Endothelial cell of umbilical vein (primary cell): ENCODE measurements around the gene UTRN. TPM values are rescaled to one million over a fixed set of nuclear protein-coding genes. Genes with fewer than 3 reads are reported as not detected.
A peak's percentile ranks its signal among the peaks of the same experiment; 100 is the strongest.

Experiments
- BruUV-seq: library from RNA; stranded (reverse); fragments of 400-500 nt; replicated peaks from 2 replicates; lab custom pipeline; 2021; lab: Mats Ljungman, UMichigan
- CTCF ChIA-PET: fragments of 300-600, 350-600 bp; sonication (Branson Sonifier 250); formaldehyde crosslinking; loops from one replicate; lab custom pipeline; 2021; ENCODE audit warnings: antibody characterized with exemption, inconsistent platforms; lab: Charles Lee
- POLR2A ChIA-PET: fragments of 300-600, 350-600 bp; sonication (Branson Sonifier 250); formaldehyde crosslinking; loops from one replicate; lab custom pipeline; 2021; ENCODE audit warnings: antibody characterized with exemption, inconsistent platforms; lab: Charles Lee
- DNase-seq: peaks from one replicate; pipeline ENCODE4 v3.0.0-alpha.2; 2011; ENCODE audit warnings: low read depth, low spot score
- FAIRE-seq: peaks from 2 replicates; lab custom pipeline; 2011; peaks lifted over from hg19 to GRCh38; lab: Jason Lieb, UNC
- H2AFZ ChIP-seq: 2 replicates; pipeline ENCODE4 v1.6.0; 2012; ENCODE audit warnings: low read depth, low read length, control low read depth, inconsistent platforms
- H3K27ac ChIP-seq: 2 replicates; pipeline ENCODE4 v1.5.1; 2011; ENCODE audit warnings: low read depth, mild to moderate bottlenecking, control low read depth, low read length, moderate library complexity; ENCODE audit not compliant: insufficient read depth
- H3K27me3 ChIP-seq, 2 experiments: 2 replicates each; pipeline versions ENCODE4 v1.6.0 to v1.6.1; 2011; ENCODE audit warnings: low read length in 2 of 2, mixed read lengths in 1 of 2; ENCODE audit not compliant: control insufficient read depth in 2 of 2, insufficient read depth in 2 of 2
- H3K36me3 ChIP-seq, 2 experiments: 2 replicates in 1 of 2; 3 replicates in 1 of 2; pipeline ENCODE4 v1.5.1; 2011; ENCODE audit warnings: low read length in 2 of 2, mild to moderate bottlenecking in 1 of 2, moderate library complexity in 1 of 2; ENCODE audit not compliant: control insufficient read depth in 2 of 2, insufficient read depth in 2 of 2; ENCODE audit errors: extremely low read depth in 1 of 2
- H3K4me1 ChIP-seq: 3 replicates; pipeline ENCODE4 v1.5.1; 2011; ENCODE audit warnings: mild to moderate bottlenecking, low read length; ENCODE audit not compliant: control insufficient read depth, insufficient read depth; ENCODE audit errors: extremely low read depth
- H3K4me2 ChIP-seq: 2 replicates; pipeline ENCODE4 v1.6.1; 2011; ENCODE audit warnings: low read length, control low read depth, mixed read lengths; ENCODE audit not compliant: insufficient read depth
- H3K4me3 ChIP-seq, 3 experiments: fragments of 200-600 bp in 1 of 3; sonication (generic), shearing (Covaris generic) in 1 of 3; replicated peaks in 1 of 3; 2 replicates each; pipeline ENCODE4 v1.5.1; 2011 to 2016; ENCODE audit warnings: control low read depth in 3 of 3, low read length in 3 of 3, mild to moderate bottlenecking in 2 of 3, inconsistent platforms in 1 of 3, low read depth in 1 of 3, moderate library complexity in 1 of 3; ENCODE audit not compliant: insufficient read depth in 1 of 3
- H3K79me2 ChIP-seq: 2 replicates; pipeline ENCODE4 v1.6.0; 2012; ENCODE audit warnings: low read length, inconsistent platforms; ENCODE audit not compliant: control insufficient read depth, insufficient read depth
- H3K9ac ChIP-seq: replicated peaks from 2 replicates; pipeline ENCODE3; 2011; ENCODE audit warnings: low read length, control low read depth; ENCODE audit not compliant: insufficient read depth; ENCODE audit errors: extremely low read depth
- H3K9me1 ChIP-seq: replicated peaks from 3 replicates; pipeline ENCODE4 v1.6.0; 2011; ENCODE audit warnings: mild to moderate bottlenecking, low read length; ENCODE audit not compliant: control insufficient read depth, insufficient read depth; ENCODE audit errors: extremely low read depth
- H3K9me3 ChIP-seq: replicated peaks from 2 replicates; pipeline ENCODE4 v1.5.1; 2012; ENCODE audit warnings: low read length, inconsistent platforms; ENCODE audit not compliant: control insufficient read depth, insufficient read depth
- H4K20me1 ChIP-seq: replicated peaks from 2 replicates; pipeline ENCODE3; 2011; ENCODE audit warnings: mild to moderate bottlenecking, low read length; ENCODE audit not compliant: control insufficient read depth, insufficient read depth; ENCODE audit errors: extremely low read depth
- CTCF ChIP-seq, 2 donors: IDR thresholded peaks; 1 replicate in 1 of 2; 2 replicates in 1 of 2; pipeline ENCODE4 v1.5.1; 2011; ENCODE audit warnings: low read length in 2 of 2, mild to moderate bottlenecking in 2 of 2, moderate library complexity in 2 of 2, control low read depth in 1 of 2, inconsistent platforms in 1 of 2, low read depth in 1 of 2; ENCODE audit not compliant: insufficient read depth in 1 of 2; ENCODE audit errors: extremely low read depth in 1 of 2
- EZH2 ChIP-seq: IDR thresholded peaks from 2 replicates; pipeline ENCODE4 v1.6.1; 2012; ENCODE audit warnings: borderline replicate concordance, low read depth, mild to moderate bottlenecking, moderate library complexity, low read length, inconsistent platforms; ENCODE audit not compliant: severe bottlenecking
- FOS ChIP-seq: IDR thresholded peaks from 2 replicates; pipeline ENCODE4 v1.6.1; 2011; ENCODE audit warnings: mild to moderate bottlenecking, low read length, moderate library complexity, borderline replicate concordance; ENCODE audit not compliant: insufficient read depth
- GATA2 ChIP-seq: IDR thresholded peaks from 2 replicates; pipeline ENCODE4 v1.7.0; 2011; ENCODE audit warnings: low read depth, mild to moderate bottlenecking, moderate library complexity, mixed read lengths, low read length; ENCODE audit not compliant: insufficient read length, insufficient read depth
- JUN ChIP-seq: IDR thresholded peaks from 2 replicates; pipeline ENCODE4 v1.6.1; 2011; ENCODE audit warnings: borderline replicate concordance, low read depth; ENCODE audit not compliant: insufficient read length, insufficient read depth
- MAX ChIP-seq: IDR thresholded peaks from 2 replicates; pipeline ENCODE4 v1.6.1; 2011; ENCODE audit not compliant: insufficient read depth, insufficient read length
- MYC ChIP-seq: IDR thresholded peaks from one replicate; pipeline ENCODE4 v1.6.1; 2011; ENCODE audit warnings: mild to moderate bottlenecking, low read depth, low read length
- POLR2A ChIP-seq: IDR thresholded peaks from 2 replicates; pipeline ENCODE4 v1.6.1; 2012; ENCODE audit warnings: low read depth, mild to moderate bottlenecking, control low read depth, low read length
- POLR2AphosphoS5 ChIP-seq: IDR thresholded peaks from 2 replicates; pipeline ENCODE4 v1.6.1; 2012; ENCODE audit warnings: low read depth, mild to moderate bottlenecking, control low read depth, low read length, moderate library complexity; ENCODE audit not compliant: insufficient read depth
- dilution Hi-C: fragments of 300-500 bp; cut with MboI; formaldehyde crosslinking; loops from one replicate; pipeline ENCODE4 v1.15.0; 2019; ENCODE audit warnings: low sequenced_read_pairs; ENCODE audit not compliant: extremely low pct_ligation_motif_present
- intact Hi-C: fragments of 100-400 bp; cut with micrococcal nuclease; formaldehyde crosslinking; loops from one replicate; pipeline ENCODE4 v1.10.0; 2022
- polyA plus RNA-seq, 4 experiments: library from polyadenylated mRNA; depleted of rRNA in 3 of 4; stranded (reverse) in 3 of 4; unstranded in 1 of 4; fragments of >200 nt; gene quantifications; 2 replicates each; pipeline versions ENCODE4 v1.2.1 to v1.2.3, GENCODE V29; 2011 to 2012; ENCODE audit warnings: missing spikeins in 1 of 4
- total RNA-seq: library from RNA; stranded (reverse); gene quantifications from 2 replicates; pipeline ENCODE4 v1.2.3, GENCODE V29; 2021

Gene UTRN
- total and polyA plus RNA-seq, 2 donors (not counting 3 experiments of a cell fraction or from before 2014, with no cell fraction given), result 37.4 to 224 TPM

GRCh38 chr6:144314003-144314485 is 28.9 kb downstream of the UTRN start:
- intact Hi-C loops (loop anchor here (1.0 kb wide), 1 partner anchor 35 kb away; no protein-coding TSS in a partner anchor), dilution Hi-C loops (no loop called here)
- H2AFZ ChIP-seq, result no peak overlapping the region
- BruUV-seq, result no TSS peak
- no peaks in the 10 kb centered on the region for H4K20me1 ChIP-seq
- POLR2A ChIA-PET, result no interaction called here
- H3K9ac ChIP-seq, result no peak overlapping the region
- peaks cover 49% of the 10 kb centered on the region for H3K4me1 ChIP-seq
- TF ChIP-seq POLR2A (no peak), MAX (no peak), MYC (no peak)
- CTCF ChIA-PET, result interaction anchor here (1.0 to 5.9 kb wide), 15 partner anchors 9 to 209 kb away, joined by 3 to 34 read pairs (median 6); no protein-coding TSS in a partner anchor
- peaks cover 1 to 2% of the 10 kb centered on the region in 2 experiments for H3K36me3 ChIP-seq
- H3K79me2 ChIP-seq, result peaks cover 17% of the 10 kb centered on the region
- FAIRE-seq (peak; percentile 38), DNase-seq (peak; percentile 90)
- H3K27ac ChIP-seq, result peak overlapping the region; percentile 6
- H3K27me3 ChIP-seq, result no peaks in the 10 kb centered on the region
- no peaks in the 10 kb centered on the region for H3K9me3 ChIP-seq
- no peaks in the 10 kb centered on the region for H3K9me1 ChIP-seq
- peak overlapping the region; percentile 52 for H3K4me2 ChIP-seq
- H3K4me3 ChIP-seq, result no peak overlapping the region

GRCh38 chr6:144314562-144314961 is 29.4 kb downstream of the UTRN start:
- Histone ChIP-seq H3K4me2 (peak overlapping the region; percentile 52), H3K79me2 (peaks cover 21% of the 10 kb centered on the region), H3K4me3 (no peak overlapping the region), H3K9me3 (no peaks in the 10 kb centered on the region), H4K20me1 (no peaks in the 10 kb centered on the region), H3K36me3 (peaks cover 0 to 1% of the 10 kb centered on the region in 2 experiments), H3K27me3 (no peaks in the 10 kb centered on the region), H3K4me1 (peaks cover 52% of the 10 kb centered on the region), H3K9ac (no peak overlapping the region), H3K27ac (peak overlapping the region; percentile 6), H3K9me1 (no peaks in the 10 kb centered on the region), H2AFZ (no peak overlapping the region)
- TF ChIP-seq GATA2, result no peak
- no peak for TF ChIP-seq POLR2AphosphoS5
- TF ChIP-seq CTCF (IDR thresholded peaks at IDR 0.05; ENCODE audit: extremely low read depth in 1 of 2, insufficient read depth in 1 of 2, low read depth in 1 of 2, low read length in 2 of 2), result no peak
- no peak for TF ChIP-seq MYC
- TF ChIP-seq MAX, result no peak
- TF ChIP-seq FOS, result no peak
- no peak for TF ChIP-seq JUN
- no peak for TF ChIP-seq POLR2A
- TF ChIP-seq EZH2, result no peak
- CTCF ChIA-PET, result interaction anchor here (1.0 to 5.9 kb wide), 14 partner anchors 9 to 210 kb away, joined by 3 to 34 read pairs (median 6); no protein-coding TSS in a partner anchor
- no TSS peak for BruUV-seq
- peak; percentile 74 for DNase-seq
- intact Hi-C loops (loop anchor here (1.0 kb wide), 1 partner anchor 35 kb away; no protein-coding TSS in a partner anchor), dilution Hi-C loops (no loop called here)
- POLR2A ChIA-PET, result no interaction called here
- FAIRE-seq, result no peak
